Brain pericyte (primary cell): ENCODE results near the gene AKAP14.
"Not testable (repeated sequence)": the region's sequence is repeated elsewhere in the genome, so short reads cannot be mapped to it uniquely, and the experiment has no call there.

ENCODE experiments used
- DNase-seq: peaks from one replicate; pipeline ENCODE4 v3.0.0-alpha.2; 2012; ENCODE audit warnings: low read depth, low spot score

Gene AKAP14

DNA sequence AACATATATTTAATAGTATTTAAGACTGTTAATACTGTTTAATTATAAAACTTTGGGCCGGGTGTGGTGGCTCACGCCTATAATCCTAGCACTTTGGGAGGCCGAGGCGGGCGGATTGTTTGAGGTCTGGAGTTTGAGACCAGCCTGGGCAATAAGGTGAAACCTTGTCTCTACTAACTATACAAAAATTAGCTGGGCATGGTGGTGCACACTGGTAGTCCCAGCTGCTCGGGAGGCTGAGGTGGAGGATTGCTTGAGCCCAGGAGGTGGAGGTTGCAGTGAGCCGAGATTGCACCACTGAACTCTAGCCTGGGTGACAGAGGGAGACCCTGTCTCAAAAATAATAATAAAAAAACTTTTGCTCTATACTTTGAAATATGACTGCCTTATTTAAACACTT is 26.7 kb downstream of the AKAP14 start:
- not testable (repeated sequence) for DNase-seq

DNA sequence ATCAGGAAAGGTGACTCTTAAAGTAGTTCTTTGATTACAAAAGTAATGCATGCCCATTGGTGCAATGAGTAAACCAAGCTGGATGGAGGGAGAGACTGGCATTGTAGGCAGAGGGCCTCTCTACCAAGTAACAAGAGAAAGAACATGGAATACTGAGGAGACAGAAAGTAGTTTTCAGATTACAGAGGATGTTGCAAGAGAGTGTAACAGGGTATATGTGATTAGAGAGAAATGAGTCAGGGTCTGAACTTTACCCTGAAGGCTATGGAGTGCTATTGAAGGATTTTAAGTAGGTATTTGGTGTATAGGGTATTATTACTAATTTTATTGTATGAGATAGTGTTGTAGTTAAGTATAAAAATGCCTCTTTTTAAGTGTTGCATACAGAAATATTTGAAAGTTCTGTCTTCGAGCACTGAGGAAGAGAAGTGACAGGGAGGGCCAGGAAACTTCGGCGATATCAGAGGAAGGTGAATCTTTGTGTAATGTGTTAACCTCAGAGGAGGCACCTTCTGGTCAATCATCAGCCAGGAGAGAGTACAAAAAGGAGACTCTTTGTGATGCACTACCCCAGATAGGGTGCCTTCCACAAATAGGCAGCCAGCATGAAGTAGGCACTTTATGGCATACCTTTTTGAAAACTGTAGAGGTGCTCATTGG is 39.7 kb downstream of the AKAP14 start:
- DNase-seq: no peak

DNA sequence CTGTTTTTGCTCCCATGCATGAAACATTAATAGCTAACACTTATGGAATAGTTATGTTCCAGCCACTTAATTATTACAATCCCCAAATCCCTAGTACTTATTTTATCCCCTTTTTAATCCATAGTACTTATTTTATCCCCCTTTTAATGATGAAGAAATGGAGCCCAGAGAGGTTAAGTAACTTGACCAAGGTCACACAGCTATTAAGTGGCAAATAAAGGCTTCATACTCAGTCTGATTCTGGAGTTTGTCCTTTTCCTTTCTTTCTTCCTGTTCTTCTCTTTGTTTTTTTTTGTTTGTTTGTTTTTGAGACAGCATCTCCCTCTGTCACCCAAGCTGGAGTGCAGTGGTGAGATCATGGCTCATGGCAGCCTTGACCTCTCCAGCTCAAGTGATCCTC is 45.6 kb downstream of the AKAP14 start:
- no peak for DNase-seq

DNA sequence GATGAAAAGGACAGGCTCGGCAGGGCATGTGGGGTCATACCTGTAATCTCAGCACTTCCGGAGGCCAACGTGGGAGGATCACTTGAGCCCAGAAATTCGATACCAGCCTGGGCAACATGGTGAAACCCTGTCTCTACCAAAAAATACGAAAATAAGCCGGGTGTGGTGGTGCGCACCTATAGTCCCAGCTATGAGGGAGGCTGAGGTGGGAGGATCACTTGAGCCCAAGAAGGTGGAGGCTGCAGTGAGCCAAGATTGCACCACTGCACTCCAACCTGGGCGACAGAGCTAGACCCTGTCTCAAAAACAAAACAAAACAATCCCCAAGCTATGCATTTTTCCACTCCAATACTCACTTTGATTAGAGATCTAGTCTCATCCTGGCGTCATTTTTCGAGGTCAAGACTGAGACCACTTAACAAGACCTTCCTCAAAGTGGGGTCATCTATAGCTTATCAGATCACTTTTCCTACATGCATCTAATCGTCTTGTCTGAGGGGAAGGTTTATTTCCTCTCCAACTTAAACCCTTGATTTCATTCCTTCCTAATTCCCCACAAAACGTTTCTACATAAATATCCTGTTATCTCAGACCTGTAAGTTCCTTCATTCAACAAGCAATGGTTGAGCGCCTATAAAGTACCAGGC is 46.6 kb downstream of the AKAP14 start:
- no peak for DNase-seq

DNA sequence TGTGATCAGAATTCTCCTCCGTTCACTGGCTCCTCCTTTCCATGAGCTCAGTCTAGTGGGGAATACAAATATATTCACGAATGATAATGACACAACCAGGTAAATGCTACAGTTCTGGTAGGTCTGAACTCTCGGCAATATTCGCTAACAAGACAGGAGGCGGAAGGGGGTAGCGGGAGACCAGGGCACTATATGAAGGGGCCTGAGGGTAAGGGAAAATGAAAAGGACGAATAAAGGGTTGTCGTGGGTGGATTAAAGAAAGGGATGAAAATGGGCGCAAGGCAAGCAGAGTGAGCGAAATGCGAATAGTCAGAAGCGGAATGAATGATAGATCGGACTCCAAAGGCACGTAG is 47.1 kb downstream of the AKAP14 start:
- DNase-seq: no peak

DNA sequence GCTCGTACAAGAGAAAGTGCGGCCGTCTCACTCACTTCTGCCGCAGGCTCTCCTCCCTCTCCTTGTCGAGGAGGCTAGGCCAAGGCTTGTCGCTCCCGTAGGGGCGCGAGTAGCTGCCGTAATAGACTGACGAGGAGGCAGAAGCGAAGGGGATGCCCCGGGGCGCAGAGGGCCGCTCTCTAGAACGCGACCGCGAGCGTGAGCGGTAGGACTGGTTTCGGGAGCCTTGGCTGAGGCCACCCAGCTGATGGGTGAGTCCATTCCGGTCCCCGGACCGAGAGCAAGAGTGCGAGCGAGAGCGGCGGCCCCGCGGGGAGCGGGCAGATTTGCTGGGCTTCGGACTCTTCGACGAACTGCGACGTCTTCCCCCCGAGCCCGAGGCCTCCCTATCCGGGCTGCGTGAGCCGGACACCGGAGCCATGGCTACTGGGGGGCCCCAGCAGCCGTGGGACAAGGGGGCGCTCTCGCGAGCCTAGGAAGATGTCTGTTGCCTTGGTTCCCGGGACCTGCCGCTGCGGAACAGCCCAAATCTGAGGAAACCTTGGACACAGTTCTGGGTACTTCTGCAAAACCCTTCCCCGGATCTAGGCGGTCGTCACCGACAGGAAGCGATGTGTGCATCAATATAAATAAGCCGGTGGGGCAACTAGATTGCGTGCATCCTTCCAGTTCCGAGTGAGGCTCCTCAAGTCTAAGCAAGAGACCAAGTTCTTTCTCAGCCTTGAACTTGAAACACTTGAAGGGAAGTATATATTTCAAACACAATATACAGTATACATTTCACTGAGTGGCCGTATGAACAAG is 47.7 kb downstream of the AKAP14 start, which contains the start of gene NKAP:
TSS of gene NKAP (minus strand) at position 567 of the 804 bp plus-strand sequence. CDS start at position 421, 146 bp downstream.
- peak; percentile 79 for DNase-seq

DNA sequence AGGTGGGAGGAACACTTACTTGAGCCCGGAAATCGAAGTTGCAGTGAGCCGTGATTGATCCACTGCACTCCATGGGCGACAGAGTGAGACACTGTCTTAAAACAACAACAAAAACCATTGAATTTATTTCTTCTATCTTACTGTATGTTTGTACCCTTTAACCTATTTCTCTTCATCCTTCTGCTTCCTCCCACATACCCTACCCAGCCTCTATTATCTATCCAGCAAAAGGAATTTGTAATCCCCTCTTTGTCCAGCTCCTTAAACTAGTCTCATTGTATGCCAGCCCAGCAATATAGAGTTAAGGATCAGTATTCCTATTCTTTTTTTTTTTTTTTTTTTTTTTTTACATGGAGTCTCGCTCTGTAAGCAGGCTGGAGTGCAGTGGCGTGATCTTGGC is 49.8 kb downstream of the AKAP14 start:
- no peak for DNase-seq

DNA sequence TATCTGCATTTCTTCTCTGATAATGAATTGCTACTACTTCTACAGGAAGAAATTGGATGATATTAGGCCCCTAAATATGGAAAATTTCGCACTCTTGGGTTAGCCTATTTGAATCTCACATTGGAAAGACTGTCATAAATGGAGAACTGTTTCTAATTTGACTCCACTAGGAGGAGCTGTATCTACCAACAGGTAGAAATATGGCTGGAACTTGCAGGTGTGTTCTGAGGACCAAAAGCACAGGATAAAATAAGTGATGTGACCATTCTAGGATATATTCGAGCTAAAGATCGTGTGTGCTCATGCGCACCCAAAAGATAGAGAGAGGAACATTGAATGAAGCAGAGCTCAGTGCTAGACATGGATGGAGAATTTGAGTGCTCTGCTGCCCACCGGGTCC is 52.7 kb downstream of the AKAP14 start:
- DNase-seq: no peak

DNA sequence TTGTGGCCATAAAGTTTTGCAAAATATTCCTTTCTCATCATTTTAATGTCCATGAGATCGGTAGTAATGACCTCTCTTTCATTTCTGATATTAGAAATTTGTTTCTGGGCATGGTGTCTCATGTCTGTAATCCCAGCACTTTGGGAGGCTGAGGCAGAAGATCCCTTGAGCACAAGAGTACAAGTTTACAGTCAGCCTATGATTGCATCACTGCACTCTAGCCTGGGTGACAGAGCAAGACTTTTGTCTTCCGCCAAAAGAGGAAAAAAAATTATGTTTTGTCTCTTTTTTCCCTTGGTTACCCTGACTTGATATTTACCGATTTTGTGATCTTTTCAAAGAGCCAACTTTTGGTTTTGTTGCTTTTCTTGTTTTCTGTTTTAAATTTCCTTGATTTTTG is 58.7 kb downstream of the AKAP14 start:
- DNase-seq: no peak

DNA sequence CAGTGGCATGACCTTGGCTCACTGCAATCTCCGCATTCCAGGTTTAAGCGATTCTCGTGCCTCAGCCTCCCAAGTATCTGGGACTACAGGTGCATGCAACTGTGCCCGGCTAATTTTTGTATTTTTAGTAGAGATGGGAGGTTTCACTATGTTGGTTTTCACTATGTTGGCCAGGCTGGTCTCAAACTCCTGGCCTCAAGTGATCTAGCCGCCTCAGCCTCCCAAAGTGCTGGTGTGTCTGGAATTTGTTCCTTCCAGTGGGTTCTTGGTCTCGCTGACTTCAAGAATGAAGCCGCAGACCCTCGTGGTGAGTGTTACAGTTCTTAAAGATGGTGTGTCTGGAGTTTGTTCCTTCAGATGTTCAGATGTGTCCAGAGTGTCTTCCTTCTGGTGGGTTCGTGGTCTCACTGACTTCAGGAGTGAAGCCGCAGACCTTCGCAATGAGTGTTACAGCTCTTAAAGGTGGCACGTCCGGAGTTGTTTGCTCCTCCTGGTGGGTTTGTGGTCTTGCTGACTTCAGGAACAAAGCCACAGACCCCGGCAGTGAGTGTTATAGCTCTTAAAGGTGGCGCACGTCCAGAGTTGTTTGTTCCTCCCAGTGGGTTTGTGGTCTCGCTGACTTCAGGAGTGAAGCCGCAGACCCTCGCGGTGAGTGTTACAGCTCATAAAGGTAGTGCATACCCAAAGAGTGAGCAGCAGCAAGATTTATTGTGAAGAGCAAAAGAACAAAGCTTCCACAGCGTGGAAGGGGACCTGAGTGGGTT is 60.3 kb downstream of the AKAP14 start:
- DNase-seq: not testable (repeated sequence)

DNA sequence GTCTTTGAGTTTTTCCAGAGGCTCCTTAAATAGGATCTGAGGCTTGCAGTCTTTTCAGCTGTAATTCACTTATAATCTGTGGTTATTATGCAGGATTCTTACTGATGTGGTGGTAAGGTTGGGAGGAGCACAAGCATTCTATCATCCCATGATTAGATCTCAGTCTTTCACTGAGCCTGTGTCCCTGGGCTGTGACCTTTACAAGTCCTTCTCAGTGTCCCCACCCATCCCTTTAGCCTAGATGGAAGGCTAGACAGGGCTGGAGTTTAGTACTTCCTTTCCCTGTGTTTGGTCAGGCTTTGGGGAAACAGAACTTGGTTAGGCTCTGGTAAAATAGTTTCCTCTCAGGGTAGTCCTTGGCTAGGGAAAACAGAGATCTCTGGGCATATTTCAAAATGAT is 64.9 kb downstream of the AKAP14 start:
- DNase-seq: no peak

DNA sequence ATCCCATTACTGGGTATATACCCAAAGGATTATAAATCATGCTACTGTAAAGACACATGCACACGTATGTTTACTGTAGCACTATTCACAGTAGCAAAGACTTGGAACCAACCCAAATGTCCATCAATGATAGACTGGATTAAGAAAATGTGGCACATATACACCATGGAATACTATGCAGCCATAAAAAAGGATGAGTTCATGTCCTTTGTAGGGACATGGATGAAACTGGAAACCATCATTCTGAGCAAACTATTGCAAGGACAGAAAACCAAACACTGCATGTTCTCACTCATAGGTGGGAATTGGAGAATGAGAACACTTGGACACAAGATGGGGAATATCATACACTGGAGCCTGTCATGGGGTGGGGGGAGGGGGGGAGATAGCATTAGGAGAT is 71.1 kb downstream of the AKAP14 start:
- not testable (repeated sequence) for DNase-seq
